Kidney glomerular epithelial cell (primary cell): ENCODE measurements around the gene PTCH2.

Source experiments
- DNase-seq: peaks from one replicate; lab custom pipeline; 2025; lab: John Stamatoyannopoulos, UW

The PTCH2 gene

DNA sequence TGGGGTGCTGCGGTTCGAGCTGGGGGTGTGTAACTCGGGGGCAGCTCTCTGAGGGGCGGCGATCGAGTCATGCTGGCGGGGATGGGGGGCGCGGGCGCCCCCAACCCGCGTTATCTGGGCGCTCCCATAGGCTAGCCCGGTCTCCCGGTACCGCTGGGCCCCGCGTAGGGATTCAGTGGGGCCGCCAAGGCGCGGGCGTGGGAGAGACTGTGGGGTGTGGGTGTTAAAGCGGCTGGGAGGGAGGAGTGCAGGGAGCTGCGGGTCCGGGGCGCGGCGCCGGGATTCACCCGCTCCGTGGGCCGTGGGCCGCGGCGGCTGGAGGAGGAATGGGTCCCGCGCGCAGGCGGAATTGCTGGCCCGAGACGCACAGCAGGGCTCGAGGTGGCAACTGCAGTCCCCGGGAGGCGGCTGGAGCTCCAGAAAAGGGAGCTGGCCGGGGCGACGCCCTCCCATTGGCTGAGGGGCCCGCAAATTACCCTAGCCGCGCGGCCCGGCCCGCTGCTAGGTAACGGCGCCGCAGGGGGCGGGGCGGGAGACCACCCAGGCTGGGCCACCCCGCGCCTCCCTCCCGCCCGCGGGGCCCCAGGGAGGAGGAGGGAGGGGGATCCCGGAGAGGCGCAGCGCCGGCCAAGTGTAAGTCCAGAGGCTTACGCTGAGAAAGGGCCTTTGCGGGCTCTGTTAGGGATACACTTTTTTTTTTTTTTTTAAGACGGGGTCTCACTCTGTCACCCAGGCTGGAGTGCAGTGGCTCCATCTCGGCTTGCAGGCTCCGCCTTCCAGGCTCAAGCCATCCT, at the start of gene PTCH2:
PTCH2 (minus strand) TSS at position 392 of the 794 bp plus-strand sequence; CDS start at position 71, 321 bp downstream.
- DNase-seq, result no peak

- no peak for DNase-seq
Measured at GRCh38 chr1:44890007-44890406, 47.0 kb upstream of the PTCH2 start.

GRCh38 chr1:44885406-44885805, 42.4 kb upstream of the PTCH2 start:
- DNase-seq, result no peak

DNA sequence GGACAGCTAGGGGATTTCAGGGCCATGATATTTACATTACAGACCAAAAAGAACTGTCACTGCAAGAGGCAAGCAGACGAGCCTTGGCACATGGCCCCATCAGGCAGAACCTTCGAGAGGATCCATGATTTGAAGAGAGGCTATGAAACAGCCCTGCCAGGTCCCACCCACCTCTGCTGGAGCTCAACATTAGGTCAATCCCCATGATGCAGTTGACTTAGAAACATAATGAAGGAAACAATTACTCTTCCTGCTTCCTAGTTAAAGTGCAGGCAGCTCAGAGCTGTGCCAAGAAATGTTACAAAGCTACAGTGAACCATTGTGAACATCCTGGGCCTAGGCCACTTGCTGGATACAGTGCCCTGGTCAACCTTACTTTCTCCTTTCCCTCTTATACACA, 41.7 kb upstream of the PTCH2 start:
- DNase-seq, result no peak

GRCh38 chr1:44881011-44881632, 38.1 kb upstream of the PTCH2 start:
- DNase-seq, result no peak

DNA sequence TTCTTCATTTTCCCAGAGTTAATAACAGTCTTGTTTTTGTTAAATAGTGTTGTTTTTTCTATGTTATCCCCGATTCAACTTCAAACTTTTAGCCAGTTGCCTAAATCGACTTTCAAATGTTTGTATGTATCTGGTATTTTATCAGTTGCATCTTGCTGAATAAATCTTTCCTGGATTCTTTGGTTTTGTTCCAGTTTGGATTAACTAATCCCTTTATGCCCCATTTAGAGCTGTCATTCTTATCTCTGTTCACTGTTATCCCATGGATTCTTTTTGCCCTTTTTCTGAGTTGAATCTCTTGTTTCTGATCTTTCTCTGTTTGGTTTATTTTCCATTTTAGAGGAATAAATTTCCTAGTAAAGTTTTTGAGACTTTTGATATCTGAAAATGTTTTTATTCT, 31.1 kb upstream of the PTCH2 start:
- DNase-seq, result no peak

DNA sequence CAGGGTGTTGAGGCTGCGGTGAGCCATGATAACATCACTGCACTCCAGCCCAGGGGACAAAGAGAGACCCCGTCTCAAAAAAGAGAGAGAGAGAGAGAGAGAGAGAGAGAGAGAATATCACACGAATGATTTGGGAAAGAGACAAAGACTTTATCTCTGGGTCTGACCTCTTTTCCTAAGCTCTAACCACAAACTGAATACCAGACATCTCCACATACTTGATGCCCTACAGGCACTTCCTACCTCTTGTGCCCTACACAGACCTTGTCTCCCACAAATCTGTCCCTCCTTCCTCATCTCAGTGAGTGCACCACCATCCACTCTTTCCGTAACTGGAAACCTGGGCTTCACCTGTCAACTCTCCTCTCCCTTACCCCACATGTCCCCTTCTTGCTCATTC, 27.0 kb upstream of the PTCH2 start:
- no peak for DNase-seq

DNA sequence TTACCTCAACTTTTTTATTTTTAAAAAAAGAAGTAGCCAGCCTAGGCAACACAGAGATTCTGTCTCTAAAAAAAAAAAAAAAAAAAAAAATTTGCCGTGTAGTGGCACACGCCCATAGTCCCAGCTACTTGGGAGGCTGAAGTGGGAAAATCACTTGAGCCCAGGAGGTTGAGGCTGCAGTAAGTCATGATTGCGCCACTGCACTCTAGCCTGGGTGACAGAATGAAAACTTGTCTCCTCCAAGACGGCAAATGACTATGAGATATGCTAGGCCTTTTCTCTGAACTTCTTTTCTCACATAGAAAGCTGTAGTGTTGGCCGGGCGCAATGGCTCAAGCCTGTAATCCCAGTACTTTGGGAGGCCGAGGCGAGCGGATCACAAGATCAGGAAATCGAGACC, 24.7 kb upstream of the PTCH2 start:
- DNase-seq, result no peak

GRCh38 chr1:44862829-44863401, 19.9 kb upstream of the PTCH2 start:
- no peak for DNase-seq

DNA sequence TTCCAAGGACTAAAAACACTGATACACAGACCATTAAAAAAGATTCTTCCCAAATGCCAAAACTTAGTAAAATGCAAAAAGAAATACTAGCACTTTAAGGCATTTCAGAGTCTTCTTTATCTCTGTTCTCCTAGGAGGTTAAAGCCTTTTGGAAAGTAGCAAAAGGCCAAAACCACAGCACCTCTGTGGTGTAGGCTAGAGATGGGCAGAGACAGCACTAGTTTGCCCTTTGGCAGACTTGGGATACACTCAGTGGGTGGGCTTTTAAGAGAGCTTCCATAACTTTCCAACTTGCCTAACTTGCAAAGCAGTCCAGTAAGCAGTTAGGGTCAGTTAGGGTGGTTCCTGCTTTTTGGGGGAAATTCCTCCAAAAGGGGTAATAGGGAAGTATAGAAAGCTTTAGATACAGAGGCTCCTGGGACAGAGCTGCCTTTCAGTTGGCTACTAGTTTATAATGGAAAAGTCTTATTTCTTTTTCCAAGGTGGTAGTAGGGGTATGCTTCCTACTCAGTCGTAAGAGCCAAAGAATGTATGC, 17.9 kb upstream of the PTCH2 start:
- DNase-seq, result no peak

GRCh38 chr1:44860331-44860730, 17.3 kb upstream of the PTCH2 start:
- no peak for DNase-seq

- no peak for DNase-seq
Measured at GRCh38 chr1:44857446-44857845, 14.4 kb upstream of the PTCH2 start.

DNA sequence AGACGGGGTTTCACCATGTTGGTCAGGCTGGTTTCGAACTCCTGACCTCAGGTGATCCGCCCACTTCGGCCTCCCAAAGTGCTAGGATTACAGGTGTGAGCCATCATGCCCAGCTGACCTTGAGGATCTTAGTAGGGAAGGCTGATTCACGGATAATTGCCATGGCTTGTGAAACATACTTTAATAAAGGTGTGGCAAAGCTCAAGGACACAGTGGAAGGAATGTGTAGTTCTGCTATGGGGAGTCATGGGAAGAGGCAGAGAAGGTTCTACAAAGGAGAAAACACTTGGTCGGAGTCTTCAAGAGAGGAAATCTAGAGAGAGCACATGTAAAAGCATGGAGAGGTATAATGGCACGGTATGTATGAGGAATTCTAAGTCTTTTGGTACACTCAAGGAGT, 12.7 kb upstream of the PTCH2 start:
- no peak for DNase-seq

DNA sequence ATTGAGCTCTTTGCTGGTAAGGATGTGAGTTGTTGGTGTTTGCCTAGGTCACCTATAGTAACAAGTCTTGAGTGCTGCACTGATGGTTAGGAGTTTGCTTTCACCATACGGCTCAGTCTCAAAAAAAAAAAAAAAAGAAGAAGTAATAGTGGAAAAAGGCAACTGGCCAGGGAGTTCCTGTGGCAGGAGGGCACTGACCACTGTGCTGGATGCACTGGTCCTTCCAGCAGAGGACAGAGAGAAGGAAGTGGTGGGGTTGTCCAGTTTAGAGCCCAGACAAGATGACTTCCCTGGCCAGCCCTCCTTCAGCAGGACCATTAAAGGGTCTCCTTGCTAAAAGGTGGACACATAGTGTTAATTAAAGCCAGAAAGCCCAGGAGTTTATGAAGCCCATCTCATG, 11.9 kb upstream of the PTCH2 start:
- no peak for DNase-seq

DNA sequence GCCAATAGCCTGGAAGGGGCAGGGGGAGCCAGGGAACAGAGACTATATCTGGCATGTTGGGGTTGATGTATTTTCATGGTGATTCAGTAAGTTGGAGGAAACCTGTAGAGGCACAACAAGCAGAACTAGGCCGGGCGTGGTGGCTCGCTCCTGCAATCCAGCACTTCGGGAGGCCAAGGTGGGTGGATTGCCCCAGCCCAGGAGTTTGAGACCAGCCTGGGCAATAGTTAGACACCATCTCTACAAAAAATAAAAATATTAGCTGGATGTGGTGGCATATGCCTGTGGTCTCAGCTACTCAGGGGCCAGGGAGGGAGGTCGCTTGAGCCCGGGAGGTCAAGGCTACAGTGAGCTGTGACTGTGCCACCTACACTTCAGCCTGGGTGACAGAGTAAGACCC, 10.1 kb upstream of the PTCH2 start:
- DNase-seq, result no peak

DNA sequence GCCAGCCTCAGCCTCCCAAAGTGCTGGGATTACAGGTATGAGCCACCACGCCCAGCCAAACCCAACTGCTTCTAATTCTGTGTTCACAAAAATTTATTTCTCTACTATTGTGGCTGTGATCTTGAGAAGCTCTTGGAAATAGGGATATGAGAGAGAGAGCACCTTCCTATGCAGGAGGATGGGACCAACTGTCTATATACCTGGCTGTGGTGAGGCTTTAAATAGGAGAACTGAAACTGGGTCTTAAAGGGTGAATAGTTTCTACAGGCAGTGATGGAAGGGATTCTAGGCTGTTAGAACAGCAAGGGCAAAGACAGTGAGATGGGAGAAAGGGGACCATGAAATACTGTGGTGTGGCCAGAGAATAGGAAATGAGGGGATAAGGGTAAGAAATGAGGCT, 8.3 kb upstream of the PTCH2 start:
- DNase-seq, result no peak

GRCh38 chr1:44849575-44850132, 6.6 kb upstream of the PTCH2 start:
- DNase-seq, result no peak

DNA sequence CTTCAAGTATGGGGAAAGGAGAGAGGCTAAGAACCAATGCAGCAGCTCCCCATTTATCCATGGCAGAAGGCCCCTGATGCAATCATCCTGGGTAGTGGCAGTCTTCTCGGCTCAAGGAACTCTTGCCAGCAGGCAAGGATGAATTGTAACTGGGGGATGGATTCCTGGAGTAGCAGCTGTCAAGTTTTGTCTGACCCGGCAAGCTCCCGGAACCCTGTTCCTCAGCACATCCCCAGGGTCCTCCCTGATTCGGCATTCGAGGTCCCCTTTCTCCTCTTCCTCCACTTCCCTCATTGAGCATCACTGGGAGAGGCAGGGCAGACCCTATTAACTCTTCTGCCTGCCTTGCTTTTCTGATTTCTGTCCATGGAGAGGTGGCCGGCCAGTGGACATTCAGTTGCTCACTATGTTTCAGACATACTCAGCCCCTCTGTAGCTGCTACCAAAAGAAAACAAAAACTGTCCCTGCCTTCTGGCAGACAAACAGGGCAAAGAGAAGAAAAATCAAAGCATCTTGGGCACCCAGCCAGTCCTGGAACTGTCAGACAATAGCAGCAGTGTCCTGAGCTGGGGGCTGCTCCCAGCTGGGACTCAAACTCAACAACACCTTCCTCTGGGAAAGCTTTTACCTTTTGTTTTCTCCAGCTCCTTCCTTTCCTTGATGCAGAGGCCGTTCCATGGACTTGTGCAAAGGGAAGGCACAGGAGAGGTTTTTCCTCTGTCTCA, 5.6 kb upstream of the PTCH2 start:
- DNase-seq, result no peak

DNA sequence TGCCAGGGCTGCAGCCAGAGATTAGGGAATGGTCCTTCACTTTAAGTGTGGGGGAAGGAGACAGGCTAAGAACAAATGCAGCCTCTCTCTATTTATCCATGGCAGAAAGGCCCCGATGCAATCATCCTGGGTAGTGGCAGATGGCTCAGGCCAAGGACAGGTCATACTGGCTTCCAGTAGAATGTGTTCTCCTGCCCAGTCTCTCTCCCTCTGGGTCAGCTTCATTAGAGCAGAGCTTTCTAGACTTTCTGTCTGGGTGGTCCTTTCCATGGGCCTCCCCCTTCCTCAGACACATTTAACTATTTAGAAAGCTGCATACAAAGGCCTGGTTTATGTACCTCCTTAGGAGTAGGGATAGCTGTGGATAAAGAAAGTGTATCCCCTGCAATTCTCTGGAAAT, 4.8 kb upstream of the PTCH2 start:
- DNase-seq, result no peak

- no peak for DNase-seq
Measured at GRCh38 chr1:44846985-44847384, 3.9 kb upstream of the PTCH2 start.

DNA sequence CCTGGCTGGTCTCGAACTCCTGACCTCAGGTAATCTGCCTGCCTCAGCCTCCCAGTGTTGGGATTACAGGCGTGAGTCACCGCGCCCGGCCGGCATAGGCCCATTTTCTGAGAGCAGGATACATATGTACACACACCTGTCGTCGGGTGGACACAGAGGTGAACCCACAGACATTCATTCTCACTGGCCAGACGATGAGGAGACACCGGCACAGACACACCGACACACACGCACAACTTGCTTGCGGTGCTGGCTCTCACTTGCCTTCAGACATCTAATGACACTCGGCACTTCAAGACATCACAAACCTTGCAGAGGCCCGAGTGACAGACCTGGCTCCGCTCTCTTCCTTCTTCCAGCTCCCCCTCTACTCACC, 579 bp downstream of the PTCH2 start:
- no peak for DNase-seq

GRCh38 chr1:44839576-44839975, 3.5 kb downstream of the PTCH2 start:
- no peak for DNase-seq
